ENCODE measurements around the gene MTCL3.

DNA sequence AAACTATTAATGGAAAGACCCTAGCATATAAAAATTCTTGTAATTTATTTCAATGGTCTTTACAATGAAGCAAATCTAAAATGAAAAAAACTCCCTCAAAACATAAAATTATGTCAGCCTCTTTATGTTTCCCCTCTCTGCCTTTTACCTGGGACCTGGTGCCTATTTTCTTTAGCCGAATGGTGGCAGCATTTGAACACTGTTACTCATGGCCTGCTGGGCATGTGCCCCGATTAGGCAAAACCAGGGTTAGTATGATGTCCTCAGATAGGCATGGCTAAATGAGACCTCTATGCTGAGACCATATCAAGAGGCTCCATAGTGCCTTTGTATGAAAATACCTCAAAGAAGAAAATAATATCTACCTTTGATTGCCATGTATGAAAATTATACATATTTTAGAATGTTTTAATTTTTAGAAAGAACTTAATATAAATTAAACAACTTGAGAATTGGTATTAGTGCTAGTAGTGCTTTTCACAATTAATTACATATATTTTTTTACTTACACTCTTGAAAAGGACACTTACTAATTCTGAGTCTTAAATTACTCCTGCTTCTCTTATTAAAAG, 35.4 kb upstream of the MTCL3 start:
- peak; percentile 55 for TF ChIP-seq CTCF (IDR thresholded peaks at IDR 0.05; ENCODE audit: low read length)
- TF ChIP-seq EZH2phosphoT487 (IDR thresholded peaks at IDR 0.05; ENCODE audit: low read length): no peak
